ENCODE results near the gene GPR17. TPM values are rescaled to one million over a fixed set of nuclear protein-coding genes. Genes with fewer than 3 reads are reported as not detected.

Gene GPR17
- total and polyA plus RNA-seq, 2 experiments from 2014 or later: not detected

- Mint-ChIP-seq H3K36me3 (ENCODE audit: low read depth) (no peaks in the 10 kb centered on the region), H3K4me1 (peaks cover 9% of the 10 kb centered on the region), H3K27ac (no peak overlapping the region), H3K27me3 (ENCODE audit: insufficient read depth, low read depth, poor library complexity) (peaks cover 5% of the 10 kb centered on the region), H3K4me3 (no peak overlapping the region), H3K9me3 (no peaks in the 10 kb centered on the region)
- Histone ChIP-seq H2AFZ (no peak overlapping the region), H3K79me2 (replicated peaks; ENCODE audit: insufficient read depth) (no peaks in the 10 kb centered on the region), H3K4me3 (no peak overlapping the region), H3K27me3 (ENCODE audit: insufficient read depth) (no peaks in the 10 kb centered on the region), H3K4me1 (ENCODE audit: insufficient read depth) (no peaks in the 10 kb centered on the region), H3K27ac (ENCODE audit: low read depth) (no peak overlapping the region), H3F3A (replicated peaks; ENCODE audit: low read depth) (no peaks in the 10 kb centered on the region), H3K4me2 (no peak overlapping the region), H3K36me3 (ENCODE audit: insufficient read depth) (no peaks in the 10 kb centered on the region), H4K20me1 (replicated peaks; ENCODE audit: insufficient read depth) (no peaks in the 10 kb centered on the region), H3K9me2 (ENCODE audit: insufficient read depth) (no peaks in the 10 kb centered on the region)
- peak in 1 of 2 experiments; percentile 38; a peak in 1 of 4 replicates for TF ChIP-seq CTCF (conservative IDR thresholded peaks at IDR 0.05; ENCODE audit: low read depth in 2 of 2)
- no peak for TF ChIP-seq ETS1 (IDR thresholded peaks at IDR 0.05)
- DNase-seq (ENCODE audit: low spot score) (no peak), ATAC-seq (no peak)
These were observed 1.6 kb upstream of the GPR17 start for GRCh38 chr2:127644066-127645025.

GRCh38 chr2:127645026-127645394, 943 bp upstream of the GPR17 start:
- no peaks in the 10 kb centered on the region for H3F3A ChIP-seq (replicated peaks; ENCODE audit: low read depth)
- peaks cover 9% of the 10 kb centered on the region for H3K27me3 Mint-ChIP-seq (ENCODE audit: insufficient read depth, low read depth, poor library complexity)
- no peaks in the 10 kb centered on the region for H3K9me2 ChIP-seq (ENCODE audit: insufficient read depth)
- no peaks in the 10 kb centered on the region for H4K20me1 ChIP-seq (replicated peaks; ENCODE audit: insufficient read depth)
- H3K4me1 ChIP-seq (ENCODE audit: insufficient read depth): no peaks in the 10 kb centered on the region
- no peaks in the 10 kb centered on the region for H3K36me3 Mint-ChIP-seq (ENCODE audit: low read depth)
- DNase-seq (ENCODE audit: low spot score): no peak
- no peaks in the 10 kb centered on the region for H3K36me3 ChIP-seq (ENCODE audit: insufficient read depth)
- peaks cover 11% of the 10 kb centered on the region for H3K4me1 Mint-ChIP-seq
- H2AFZ ChIP-seq: no peak overlapping the region
- no peak overlapping the region for H3K27ac ChIP-seq (ENCODE audit: low read depth)
- no peak overlapping the region for H3K4me3 ChIP-seq
- no peak overlapping the region for H3K4me3 Mint-ChIP-seq
- H3K4me2 ChIP-seq: no peak overlapping the region
- H3K79me2 ChIP-seq (replicated peaks; ENCODE audit: insufficient read depth): no peaks in the 10 kb centered on the region
- H3K27me3 ChIP-seq (ENCODE audit: insufficient read depth): no peaks in the 10 kb centered on the region
- H3K9me3 Mint-ChIP-seq: no peaks in the 10 kb centered on the region
- ATAC-seq: no peak
- no peak overlapping the region for H3K27ac Mint-ChIP-seq
- TF ChIP-seq EZH2 (IDR thresholded peaks at IDR 0.05; ENCODE audit: low read depth, unreplicated experiment) (no peak), EZH2phosphoT487 (IDR thresholded peaks at IDR 0.05; ENCODE audit: unreplicated experiment) (no peak), NANOG (IDR thresholded peaks at IDR 0.05; ENCODE audit: borderline replicate concordance) (no peak), JUNB (IDR thresholded peaks at IDR 0.05; ENCODE audit: unreplicated experiment) (no peak), ETS1 (IDR thresholded peaks at IDR 0.05) (no peak), CREB1 (CRISPR knock-in tag; IDR thresholded peaks at IDR 0.05; ENCODE audit: low read depth) (no peak), POLR2AphosphoS5 (IDR thresholded peaks at IDR 0.05; ENCODE audit: low read depth) (no peak), ZNF462 (CRISPR knock-in tag; IDR thresholded peaks at IDR 0.05) (no peak)

Measured in GM23338 (cell line).